H1 (cell line): ENCODE measurements around the gene ZC3H12C. TPM values are rescaled to one million over a fixed set of nuclear protein-coding genes. Genes with fewer than 3 reads are reported as not detected.

Experiments used
- CTCF ChIA-PET: fragments of 300-600 bp; sonication (Branson Sonifier 250); formaldehyde crosslinking; loops from one replicate; lab custom pipeline; 2021; ENCODE audit not compliant: partially characterized antibody; lab: Charles Lee
- POLR2A ChIA-PET: fragments of 300-600 bp; sonication (Branson Sonifier 250); formaldehyde crosslinking; loops from one replicate; lab custom pipeline; 2021; ENCODE audit warnings: inconsistent platforms; ENCODE audit not compliant: partially characterized antibody; lab: Charles Lee
- DNase-seq, 2 experiments: peaks; one replicate each; pipeline versions ENCODE4 v3.0.0 to v3.0.0-alpha.2; 2010 to 2022; ENCODE audit warnings: low spot score in 2 of 2, low read depth in 1 of 2, mixed read lengths in 1 of 2
- FAIRE-seq: peaks from 2 replicates; lab custom pipeline; 2011; peaks lifted over from hg19 to GRCh38; lab: Jason Lieb, UNC
- H2AFZ ChIP-seq: 2 replicates; pipeline ENCODE4 v1.8.1; 2012; ENCODE audit warnings: low read length, inconsistent platforms
- H2AK5ac ChIP-seq: 2 replicates; pipeline ENCODE4 v1.6.1; 2013; ENCODE audit warnings: low read depth, low read length
- H2BK120ac ChIP-seq: replicated peaks from 2 replicates; pipeline ENCODE3; 2013; ENCODE audit warnings: low read depth, low read length, inconsistent platforms
- H2BK12ac ChIP-seq: 2 replicates; pipeline ENCODE4 v1.6.1; 2013; ENCODE audit warnings: low read depth, low read length
- H2BK15ac ChIP-seq: 2 replicates; pipeline ENCODE4 v1.6.1; 2013; ENCODE audit warnings: low read length
- H2BK20ac ChIP-seq: 2 replicates; pipeline ENCODE4 v1.6.1; 2013; ENCODE audit warnings: low read length
- H2BK5ac ChIP-seq: 2 replicates; pipeline ENCODE4 v1.6.1; 2013; ENCODE audit warnings: low read depth, low read length
- H3K14ac ChIP-seq: 2 replicates; pipeline ENCODE4 v1.6.1; 2013; ENCODE audit warnings: inconsistent platforms; ENCODE audit not compliant: insufficient read length
- H3K18ac ChIP-seq: 2 replicates; pipeline ENCODE4 v1.6.1; 2013; ENCODE audit warnings: low read length; ENCODE audit errors: extremely low read depth
- H3K23ac ChIP-seq: 2 replicates; pipeline ENCODE4 v1.6.1; 2013; ENCODE audit warnings: inconsistent platforms; ENCODE audit not compliant: insufficient read length
- H3K23me2 ChIP-seq: 2 replicates; pipeline ENCODE4 v1.6.1; 2013; ENCODE audit warnings: low read depth, low read length
- H3K27ac ChIP-seq: 2 replicates; pipeline ENCODE4 v1.6.1; 2011; ENCODE audit warnings: low read depth, low read length, inconsistent platforms
- H3K27me3 ChIP-seq, 4 experiments: replicated peaks in 1 of 4; 1 replicate in 1 of 4; 2 replicates in 3 of 4; pipeline versions ENCODE4 v1.6.1 to v1.8.1; 2011 to 2013; ENCODE audit warnings: low read length in 3 of 4, mild to moderate bottlenecking in 3 of 4, inconsistent platforms in 2 of 4, mixed read lengths in 2 of 4, moderate library complexity in 1 of 4; ENCODE audit not compliant: control insufficient read depth in 3 of 4, insufficient read depth in 3 of 4; ENCODE audit errors: extremely low read depth in 1 of 4
- H3K36me3 ChIP-seq, 4 experiments: 2 replicates each; pipeline versions ENCODE4 v1.6.1 to v1.8.1; 2011 to 2013; ENCODE audit warnings: mild to moderate bottlenecking in 4 of 4, low read length in 3 of 4, moderate library complexity in 2 of 4, control low read depth in 1 of 4, inconsistent platforms in 1 of 4; ENCODE audit not compliant: insufficient read depth in 4 of 4, control insufficient read depth in 2 of 4
- H3K4ac ChIP-seq: replicated peaks from 2 replicates; pipeline ENCODE3; 2013; ENCODE audit warnings: low read length, low read depth, mixed read lengths, inconsistent platforms; ENCODE audit not compliant: insufficient read length
- H3K4me1 ChIP-seq, 4 experiments: replicated peaks in 1 of 4; 1 replicate in 1 of 4; 2 replicates in 3 of 4; pipeline versions ENCODE4 v1.6.1 to v1.8.1; 2011 to 2013; ENCODE audit warnings: low read length in 3 of 4, inconsistent platforms in 2 of 4, mixed read lengths in 1 of 4; ENCODE audit not compliant: insufficient read depth in 4 of 4, control insufficient read depth in 3 of 4
- H3K4me2 ChIP-seq, 2 experiments: 2 replicates each; pipeline versions ENCODE4 v1.6.1 to v1.8.1; 2011 to 2013; ENCODE audit warnings: low read depth in 2 of 2, low read length in 2 of 2, control low read depth in 1 of 2, inconsistent platforms in 1 of 2, mild to moderate bottlenecking in 1 of 2; ENCODE audit not compliant: insufficient read depth in 1 of 2
- H3K4me3 ChIP-seq, 4 experiments: fragments of 200-600, 300-600 bp in 1 of 4; sonication (generic), shearing (Covaris generic), sonication (Bioruptor Twin) in 1 of 4; 2 replicates each; pipeline versions ENCODE4 v1.5.1 to v1.8.1; 2011 to 2016; ENCODE audit warnings: low read length in 4 of 4, low read depth in 3 of 4, control low read depth in 2 of 4, inconsistent platforms in 2 of 4, mild to moderate bottlenecking in 2 of 4, mixed read lengths in 1 of 4, moderate library complexity in 1 of 4; ENCODE audit not compliant: insufficient read depth in 2 of 4; ENCODE audit errors: extremely low read depth in 1 of 4
- H3K56ac ChIP-seq: replicated peaks from 2 replicates; pipeline ENCODE3; 2013; ENCODE audit warnings: low read depth, mild to moderate bottlenecking, mixed read lengths, low read length, inconsistent platforms; ENCODE audit not compliant: insufficient read length
- H3K79me1 ChIP-seq: 2 replicates; pipeline ENCODE4 v1.6.1; 2013; ENCODE audit warnings: low read depth, low read length, control low read depth
- H3K79me2 ChIP-seq, 2 experiments: 2 replicates each; pipeline versions ENCODE4 v1.6.1 to v1.8.1; 2012 to 2013; ENCODE audit warnings: low read length in 2 of 2, mild to moderate bottlenecking in 2 of 2, inconsistent platforms in 1 of 2; ENCODE audit not compliant: insufficient read depth in 2 of 2, control insufficient read depth in 1 of 2
- H3K9ac ChIP-seq, 4 experiments: replicated peaks in 1 of 4; 1 replicate in 1 of 4; 2 replicates in 3 of 4; pipeline versions ENCODE4 v1.6.1 to v1.8.1; 2011 to 2013; ENCODE audit warnings: low read depth in 3 of 4, low read length in 3 of 4, control low read depth in 2 of 4, mild to moderate bottlenecking in 2 of 4, moderate library complexity in 2 of 4, inconsistent platforms in 1 of 4; ENCODE audit errors: extremely low read depth in 1 of 4
- H3K9me3 ChIP-seq, 2 experiments: 2 replicates each; pipeline versions ENCODE4 v1.6.1 to v1.8.1; 2012 to 2013; ENCODE audit warnings: mild to moderate bottlenecking in 2 of 2, moderate library complexity in 2 of 2, control low read depth in 1 of 2, inconsistent platforms in 1 of 2, low read depth in 1 of 2, low read length in 1 of 2, mixed read lengths in 1 of 2; ENCODE audit not compliant: insufficient read depth in 2 of 2
- H4K20me1 ChIP-seq, 2 experiments: replicated peaks in 1 of 2; 2 replicates each; pipeline versions ENCODE3 to v1.8.1; 2011 to 2013; ENCODE audit warnings: inconsistent platforms in 2 of 2, low read length in 2 of 2, mild to moderate bottlenecking in 1 of 2; ENCODE audit not compliant: insufficient read depth in 2 of 2, control insufficient read depth in 1 of 2
- H4K5ac ChIP-seq: 2 replicates; pipeline ENCODE4 v1.6.1; 2013; ENCODE audit warnings: low read length, low read depth, mixed read lengths, inconsistent platforms; ENCODE audit not compliant: insufficient read length
- H4K8ac ChIP-seq: 2 replicates; pipeline ENCODE4 v1.8.0; 2013; ENCODE audit warnings: mild to moderate bottlenecking, moderate library complexity, low read length, inconsistent platforms; ENCODE audit not compliant: insufficient read depth; ENCODE audit errors: extremely low read depth
- H4K91ac ChIP-seq: replicated peaks from 2 replicates; pipeline ENCODE3; 2013; ENCODE audit warnings: low read length, mixed read lengths, inconsistent platforms; ENCODE audit not compliant: insufficient read length
- BRCA1 ChIP-seq: IDR thresholded peaks from 2 replicates; pipeline ENCODE4 v1.6.1; 2012; ENCODE audit warnings: low read depth, low read length, improper control_type of control experiment
- CHD2 ChIP-seq: IDR thresholded peaks from 2 replicates; pipeline ENCODE4 v1.6.1; 2012; ENCODE audit warnings: low read length, improper control_type of control experiment
- CREB1 ChIP-seq: IDR thresholded peaks from 2 replicates; pipeline ENCODE4 v1.6.1; 2012; ENCODE audit warnings: inconsistent platforms
- E2F6 ChIP-seq: IDR thresholded peaks from 2 replicates; pipeline ENCODE4 v1.6.1; 2012; ENCODE audit warnings: inconsistent platforms
- EP300 ChIP-seq, 2 experiments: IDR thresholded peaks; 1 replicate in 1 of 2; 2 replicates in 1 of 2; pipeline ENCODE4 v1.6.1; 2011 to 2012; ENCODE audit warnings: low read depth in 2 of 2, low read length in 2 of 2, mild to moderate bottlenecking in 2 of 2, borderline replicate concordance in 1 of 2, inconsistent platforms in 1 of 2, moderate library complexity in 1 of 2
- EZH2 ChIP-seq: fragments of 200-600 bp; sonication (generic); IDR thresholded peaks from 2 replicates; pipeline ENCODE4 v1.7.1; 2012; ENCODE audit warnings: low read depth, mild to moderate bottlenecking, moderate library complexity, low read length, inconsistent platforms; ENCODE audit not compliant: severe bottlenecking
- GABPA ChIP-seq: IDR thresholded peaks from 2 replicates; pipeline ENCODE4 v1.6.1; 2011; ENCODE audit warnings: mild to moderate bottlenecking, low read length, moderate library complexity, borderline replicate concordance; ENCODE audit not compliant: insufficient read depth
- HDAC2 ChIP-seq, 2 experiments: fragments of 300-600 bp in 1 of 2; sonication (generic) in 1 of 2; IDR thresholded peaks; 2 replicates each; pipeline ENCODE4 v1.6.1; 2011 to 2012; ENCODE audit warnings: low read depth in 2 of 2, low read length in 2 of 2, mild to moderate bottlenecking in 2 of 2, moderate library complexity in 2 of 2, borderline replicate concordance in 1 of 2, inconsistent platforms in 1 of 2
- JUND ChIP-seq: IDR thresholded peaks from 2 replicates; pipeline ENCODE4 v1.6.1; 2011; ENCODE audit warnings: mild to moderate bottlenecking, improper control_type of control experiment, low read length
- KDM1A ChIP-seq: fragments of 200-600, 300-600 bp; sonication (generic); IDR thresholded peaks from 2 replicates; pipeline ENCODE4 v1.7.1; 2016; ENCODE audit warnings: mild to moderate bottlenecking, low read length, borderline replicate concordance
- KDM5A ChIP-seq: fragments of 200-600 bp; IDR thresholded peaks from 2 replicates; pipeline ENCODE4 v1.7.1; 2012; ENCODE audit warnings: mild to moderate bottlenecking, low read length, inconsistent platforms, mixed read lengths
- POLR2A ChIP-seq, 2 experiments: IDR thresholded peaks; 1 replicate in 1 of 2; 2 replicates in 1 of 2; pipeline ENCODE4 v1.6.1; 2011; ENCODE audit warnings: low read depth in 2 of 2, low read length in 2 of 2, mild to moderate bottlenecking in 2 of 2; ENCODE audit errors: control extremely low read depth in 1 of 2
- SIRT6 ChIP-seq: IDR thresholded peaks from one replicate; pipeline ENCODE4 v1.7.1; 2012; ENCODE audit warnings: low read length, inconsistent platforms
- SRF ChIP-seq: IDR thresholded peaks from 2 replicates; pipeline ENCODE4 v1.6.1; 2011; ENCODE audit warnings: mild to moderate bottlenecking, low read depth, low read length, moderate library complexity
- SUZ12 ChIP-seq: fragments of 200-600 bp; sonication (generic); IDR thresholded peaks from 2 replicates; pipeline ENCODE4 v1.6.1; 2012; ENCODE audit warnings: mild to moderate bottlenecking, inconsistent platforms, low read length, moderate library complexity, mixed read lengths
- WGBS, 2 experiments: shearing (Covaris generic) in 1 of 2; methylation state at CpG; one replicate each; pipeline versions ENCODE4 v1.1.6 to v1.1.7; 2013 to 2015; ENCODE audit warnings: low lambda C conversion rate in 2 of 2, mixed read lengths in 2 of 2, inconsistent platforms in 1 of 2, low coverage in 1 of 2, missing lambda C conversion rate in 1 of 2; ENCODE audit not compliant: insufficient replicate concordance in 2 of 2, insufficient coverage in 1 of 2, insufficient read length in 1 of 2; ENCODE audit errors: extremely low coverage in 1 of 2, missing lambda C conversion rate in 1 of 2; 5-methylcytosine and 5-hydroxymethylcytosine counted together
- polyA plus RNA-seq, 7 experiments: library from polyadenylated mRNA; depleted of rRNA in 3 of 7; stranded (reverse) in 5 of 7; unstranded in 2 of 7; fragments of >200 nt in 5 of 7; fragments of 200-250 nt in 2 of 7; gene quantifications; 1 replicate in 5 of 7; 2 replicates in 1 of 7; 4 replicates in 1 of 7; pipeline versions ENCODE4 v1.2.1 to v1.2.3, GENCODE V29; 2011 to 2013; ENCODE audit warnings: missing spikeins in 2 of 7, mixed read lengths in 2 of 7
- total RNA-seq: library from RNA; stranded (reverse); fragmentation: NEBNext Ultra II Directional; extraction: Animal tissue kit (Norgen Biotek cat#: 25700); gene quantifications from 2 replicates; pipeline ENCODE4 v1.2.1, GENCODE V29; 2021

Gene ZC3H12C
- total and polyA plus RNA-seq, 2 of the 8 experiments (the other 6 are each of a cell fraction or from before 2014, with no cell fraction given), result 2.0 to 2.7 TPM

DNA sequence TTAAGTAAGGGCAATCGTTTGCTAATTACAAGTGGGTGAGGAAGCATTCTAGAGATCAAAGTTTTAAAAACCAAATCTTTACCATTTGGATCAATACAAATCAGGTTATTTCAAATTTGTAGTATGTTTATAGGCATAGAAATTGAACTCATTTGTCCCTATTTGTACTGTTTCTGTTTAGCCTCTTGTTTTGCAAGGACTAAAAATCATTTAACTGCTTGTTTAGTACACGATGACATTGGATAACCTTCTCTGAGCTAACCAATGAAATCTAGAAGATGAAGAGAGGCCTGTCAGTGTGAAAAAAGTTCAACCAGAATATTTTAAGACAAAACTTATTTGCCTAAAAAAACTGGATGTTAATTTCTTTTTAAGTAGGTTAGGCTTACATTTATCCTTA lies 40.0 kb downstream of the ZC3H12C start:
- ChIA-PET POLR2A (no interaction called here), CTCF (no interaction called here)
- Histone ChIP-seq H3K4me1 (peaks cover 0 to 13% (median 8%) of the 10 kb centered on the region in 4 experiments; a peak in 4 of 7 replicates), H3K79me1 (no peaks in the 10 kb centered on the region), H4K5ac (no peak overlapping the region), H2AK5ac (no peak overlapping the region), H3K4me3 (no peak overlapping the region), H2BK120ac (no peak overlapping the region), H2BK20ac (no peak overlapping the region), H3K23me2 (no peaks in the 10 kb centered on the region), H4K20me1 (no peaks in the 10 kb centered on the region), H3K56ac (no peak overlapping the region), H3K79me2 (0 out of 4 replicates have a peak, but pooled peaks cover 0 to 2% of the 10 kb centered on the region in 2 experiments), H3K9me3 (no peaks in the 10 kb centered on the region), H3K36me3 (no peaks in the 10 kb centered on the region), H4K8ac (no peak overlapping the region), H3K9ac (no peak overlapping the region), H2BK5ac (no peak overlapping the region), H3K18ac (no peak overlapping the region), H2AFZ (no peak overlapping the region), H2BK12ac (no peak overlapping the region), H3K27me3 (no peaks in the 10 kb centered on the region), H3K23ac (no peak overlapping the region), H3K4me2 (no peak overlapping the region), H3K27ac (no peak overlapping the region), H3K14ac (no peak overlapping the region), H4K91ac (no peak overlapping the region), H2BK15ac (no peak overlapping the region), H3K4ac (no peak overlapping the region)
- WGBS, 2 experiments, result 84% methylated on average over 2 of the region's 2 CpGs; no CpG with 5 or more reads in 1 of the 2 experiments
- FAIRE-seq, result no peak
- no peak for DNase-seq
- no peak for TF ChIP-seq POLR2A (IDR thresholded peaks at IDR 0.05; ENCODE audit: control extremely low read depth in 1 of 2, low read depth in 2 of 2, low read length in 2 of 2)
- TF ChIP-seq E2F6, result no peak
- TF ChIP-seq SRF, result no peak
- TF ChIP-seq BRCA1, result no peak
- TF ChIP-seq EZH2, result no peak
- no peak for TF ChIP-seq CREB1
- TF ChIP-seq EP300 (IDR thresholded peaks at IDR 0.05; ENCODE audit: borderline replicate concordance in 1 of 2, low read depth in 2 of 2, low read length in 2 of 2), result no peak
- TF ChIP-seq KDM1A, result no peak
- TF ChIP-seq SUZ12, result no peak
- no peak for TF ChIP-seq JUND
- TF ChIP-seq GABPA, result no peak
- no peak for TF ChIP-seq KDM5A
- no peak for TF ChIP-seq CHD2
- no peak for TF ChIP-seq SIRT6
- TF ChIP-seq HDAC2 (IDR thresholded peaks at IDR 0.05; ENCODE audit: borderline replicate concordance in 1 of 2, low read depth in 2 of 2, low read length in 2 of 2), result no peak
